ENCODE data around the gene CUEDC1. TPM values are rescaled to one million over a fixed set of nuclear protein-coding genes. Genes with fewer than 3 reads are reported as not detected.

The CUEDC1 gene
- total RNA-seq, 2 donors from 2014 or later = 33.0 to 44.9 TPM

- Histone ChIP-seq H3K27me3 (replicated peaks; ENCODE audit: insufficient read depth) (no peaks in the 10 kb centered on the region), H3K4me1 (replicated peaks) (peaks cover 38% of the 10 kb centered on the region), H3K9me3 (no peaks in the 10 kb centered on the region), H3K36me3 (no peaks in the 10 kb centered on the region), H3K27ac (no peak overlapping the region), H3K4me3 (no peak overlapping the region)
- TF ChIP-seq POLR2A (IDR thresholded peaks at IDR 0.05) (no peak), POLR2AphosphoS5 (IDR thresholded peaks at IDR 0.05) (no peak), CTCF (IDR thresholded peaks at IDR 0.05) (no peak)
- DNase-seq (ENCODE audit: low spot score) = no peak
- intact Hi-C loops (cut with DNase I) = no loop called here
- 90% methylated on average over 6 of the region's 6 CpGs for WGBS
Measured at GRCh38 chr17:57908278-57908677, 46.9 kb downstream of the CUEDC1 start.

GRCh38 chr17:57906910-57907309, 48.3 kb downstream of the CUEDC1 start:
- no peak overlapping the region for H3K4me3 ChIP-seq
- intact Hi-C loops (cut with DNase I) = no loop called here
- H3K9me3 ChIP-seq = no peaks in the 10 kb centered on the region
- H3K27me3 ChIP-seq (replicated peaks; ENCODE audit: insufficient read depth) = no peaks in the 10 kb centered on the region
- WGBS = 82% methylated on average over 7 of the region's 7 CpGs
- peaks cover 41% of the 10 kb centered on the region for H3K4me1 ChIP-seq (replicated peaks)
- DNase-seq (ENCODE audit: low spot score) = no peak
- H3K27ac ChIP-seq = no peak overlapping the region
- H3K36me3 ChIP-seq = no peaks in the 10 kb centered on the region
- TF ChIP-seq CTCF (IDR thresholded peaks at IDR 0.05) = no peak
- TF ChIP-seq POLR2A (IDR thresholded peaks at IDR 0.05) = no peak
- no peak for TF ChIP-seq POLR2AphosphoS5 (IDR thresholded peaks at IDR 0.05)

- intact Hi-C loops (cut with DNase I) = no loop called here
- Histone ChIP-seq H3K27me3 (replicated peaks; ENCODE audit: insufficient read depth) (no peaks in the 10 kb centered on the region), H3K4me3 (no peak overlapping the region), H3K9me3 (no peaks in the 10 kb centered on the region), H3K27ac (no peak overlapping the region), H3K36me3 (no peaks in the 10 kb centered on the region), H3K4me1 (replicated peaks) (peaks cover 42% of the 10 kb centered on the region)
- TF ChIP-seq POLR2AphosphoS5 (IDR thresholded peaks at IDR 0.05) (no peak), CTCF (IDR thresholded peaks at IDR 0.05) (no peak), POLR2A (IDR thresholded peaks at IDR 0.05) (no peak)
- no peak for DNase-seq (ENCODE audit: low spot score)
Measured at GRCh38 chr17:57905875-57906455, 49.2 kb downstream of the CUEDC1 start.

GRCh38 chr17:57903961-57904360, 51.3 kb downstream of the CUEDC1 start:
- peak overlapping the region; percentile 81 to 88 for H3K27ac ChIP-seq
- H3K4me3 ChIP-seq = no peak overlapping the region
- no peaks in the 10 kb centered on the region for H3K36me3 ChIP-seq
- DNase-seq (ENCODE audit: low spot score) = no peak
- intact Hi-C loops (cut with DNase I) = no loop called here
- 72% methylated on average over 7 of the region's 7 CpGs for WGBS
- H3K9me3 ChIP-seq = no peaks in the 10 kb centered on the region
- no peaks in the 10 kb centered on the region for H3K27me3 ChIP-seq (replicated peaks; ENCODE audit: insufficient read depth)
- no peak for TF ChIP-seq POLR2AphosphoS5 (IDR thresholded peaks at IDR 0.05)
- TF ChIP-seq CTCF (IDR thresholded peaks at IDR 0.05) = no peak
- TF ChIP-seq POLR2A (IDR thresholded peaks at IDR 0.05) = no peak
- peaks cover 62% of the 10 kb centered on the region for H3K4me1 ChIP-seq (replicated peaks)

Measured in prostate gland (tissue), 2 donors.